Measurements from ENCODE around the gene SRP19. TPM values are rescaled to one million over a fixed set of nuclear protein-coding genes. Genes with fewer than 3 reads are reported as not detected.

SRP19 gene
- total RNA-seq, 1 donor from 2014 or later = 174 TPM

DNA sequence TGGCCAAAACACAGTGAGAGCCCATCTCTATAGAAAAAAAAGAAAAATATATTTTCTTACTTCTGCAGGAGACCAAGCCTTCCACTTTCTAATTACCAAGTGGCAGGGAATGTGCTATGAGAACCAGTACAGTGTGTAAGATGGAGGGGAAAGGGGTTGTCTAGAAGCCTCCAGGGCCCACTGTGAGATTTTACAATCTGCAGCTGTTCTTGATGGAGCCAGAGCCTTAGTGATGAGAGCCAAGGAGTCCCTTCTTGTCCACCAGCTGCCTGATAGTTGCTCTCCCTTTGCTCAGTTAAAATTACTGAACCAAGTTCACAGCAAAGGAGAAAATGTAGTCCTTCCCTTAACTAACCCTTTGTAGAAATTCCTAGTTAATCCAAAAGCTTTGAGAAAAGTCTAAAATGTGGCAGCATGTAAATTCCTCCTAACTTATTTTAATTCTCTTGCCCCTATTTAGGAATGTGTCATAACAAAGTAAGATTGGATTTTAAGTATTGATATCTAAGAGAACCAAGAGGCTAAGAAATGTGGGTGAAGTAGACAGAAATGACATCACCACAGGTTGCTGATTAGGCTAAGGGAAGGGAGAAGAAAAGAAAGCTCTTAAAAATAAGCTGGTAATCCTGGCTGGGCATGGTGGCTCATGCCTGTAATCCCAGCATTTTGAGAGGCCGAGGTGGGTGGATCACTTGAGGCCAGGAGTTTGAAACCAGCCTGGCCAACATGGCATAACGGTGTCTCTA is 19.3 kb downstream of the SRP19 start:
- H3K9me3 Mint-ChIP-seq = no peaks in the 10 kb centered on the region
- H3K36me3 Mint-ChIP-seq = peaks cover 4% of the 10 kb centered on the region
- no peaks in the 10 kb centered on the region for H3K27me3 Mint-ChIP-seq (ENCODE audit: insufficient read depth, low read depth)
- no peak for DNase-seq (ENCODE audit: low spot score)
- H3K9ac ChIP-seq = no peak overlapping the region
- peaks cover 5% of the 10 kb centered on the region for H3K4me1 ChIP-seq
- H3K9me3 ChIP-seq (ENCODE audit: low read depth) = no peaks in the 10 kb centered on the region
- no peaks in the 10 kb centered on the region for H3K36me3 ChIP-seq
- H3K4me1 Mint-ChIP-seq = peaks cover 5% of the 10 kb centered on the region
- H4K20me1 ChIP-seq (ENCODE audit: low read depth) = no peaks in the 10 kb centered on the region
- no peak overlapping the region for H3K4me3 Mint-ChIP-seq
- H3K4me3 ChIP-seq = no peak overlapping the region
- H3K4me2 ChIP-seq = no peak overlapping the region
- H3K27me3 ChIP-seq = no peaks in the 10 kb centered on the region
- TF ChIP-seq, protein P1, sequence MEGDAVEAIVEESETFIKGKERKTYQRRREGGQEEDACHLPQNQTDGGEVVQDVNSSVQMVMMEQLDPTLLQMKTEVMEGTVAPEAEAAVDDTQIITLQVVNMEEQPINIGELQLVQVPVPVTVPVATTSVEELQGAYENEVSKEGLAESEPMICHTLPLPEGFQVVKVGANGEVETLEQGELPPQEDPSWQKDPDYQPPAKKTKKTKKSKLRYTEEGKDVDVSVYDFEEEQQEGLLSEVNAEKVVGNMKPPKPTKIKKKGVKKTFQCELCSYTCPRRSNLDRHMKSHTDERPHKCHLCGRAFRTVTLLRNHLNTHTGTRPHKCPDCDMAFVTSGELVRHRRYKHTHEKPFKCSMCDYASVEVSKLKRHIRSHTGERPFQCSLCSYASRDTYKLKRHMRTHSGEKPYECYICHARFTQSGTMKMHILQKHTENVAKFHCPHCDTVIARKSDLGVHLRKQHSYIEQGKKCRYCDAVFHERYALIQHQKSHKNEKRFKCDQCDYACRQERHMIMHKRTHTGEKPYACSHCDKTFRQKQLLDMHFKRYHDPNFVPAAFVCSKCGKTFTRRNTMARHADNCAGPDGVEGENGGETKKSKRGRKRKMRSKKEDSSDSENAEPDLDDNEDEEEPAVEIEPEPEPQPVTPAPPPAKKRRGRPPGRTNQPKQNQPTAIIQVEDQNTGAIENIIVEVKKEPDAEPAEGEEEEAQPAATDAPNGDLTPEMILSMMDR (IDR thresholded peaks at IDR 0.05) = no peak
- TF ChIP-seq EZH2phosphoT487 (IDR thresholded peaks at IDR 0.05) (no peak), EZH2 (IDR thresholded peaks at IDR 0.05) (no peak)
- H3K27ac Mint-ChIP-seq = no peak overlapping the region
- no peaks in the 10 kb centered on the region for H3K79me2 ChIP-seq (ENCODE audit: low read depth)
- H3K27ac ChIP-seq = no peak overlapping the region
- no peak overlapping the region for H2AFZ ChIP-seq (replicated peaks)
- no peaks in the 10 kb centered on the region for H3F3A ChIP-seq (ENCODE audit: low read depth)

DNA sequence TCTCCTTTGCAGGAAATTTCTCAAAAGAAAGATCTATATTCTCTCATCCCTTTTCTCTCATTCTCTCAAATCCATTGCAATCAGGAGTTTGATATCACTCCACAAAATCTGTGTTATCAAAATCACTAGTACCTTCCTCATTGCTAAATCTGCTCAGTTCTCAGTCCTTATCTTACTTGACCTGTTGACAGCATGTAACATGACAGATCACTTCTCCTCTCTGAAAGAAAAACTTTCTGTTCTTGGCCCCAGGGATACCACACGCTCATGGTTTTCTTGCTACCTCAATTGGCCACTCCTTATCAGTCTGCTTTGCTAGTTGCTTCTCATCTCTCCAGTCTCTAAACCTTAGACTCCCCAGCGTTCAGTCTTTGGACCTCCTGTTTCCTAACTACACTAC is 22.1 kb downstream of the SRP19 start:
- no peak overlapping the region for H3K27ac ChIP-seq
- Mint-ChIP-seq H3K4me3 (no peak overlapping the region), H3K36me3 (peaks cover 17% of the 10 kb centered on the region), H3K27me3 (ENCODE audit: insufficient read depth, low read depth) (no peaks in the 10 kb centered on the region), H3K9me3 (no peaks in the 10 kb centered on the region), H3K4me1 (peaks cover 5% of the 10 kb centered on the region), H3K27ac (no peak overlapping the region)
- no peaks in the 10 kb centered on the region for H3K79me2 ChIP-seq (ENCODE audit: low read depth)
- peaks cover 6% of the 10 kb centered on the region for H3K4me1 ChIP-seq
- no peak overlapping the region for H3K9ac ChIP-seq
- no peaks in the 10 kb centered on the region for H3F3A ChIP-seq (ENCODE audit: low read depth)
- DNase-seq (ENCODE audit: low spot score) = no peak
- H2AFZ ChIP-seq (replicated peaks) = no peak overlapping the region
- no peaks in the 10 kb centered on the region for H4K20me1 ChIP-seq (ENCODE audit: low read depth)
- peaks cover 4% of the 10 kb centered on the region for H3K36me3 ChIP-seq
- H3K4me3 ChIP-seq = no peak overlapping the region
- no peaks in the 10 kb centered on the region for H3K27me3 ChIP-seq
- no peaks in the 10 kb centered on the region for H3K9me3 ChIP-seq (ENCODE audit: low read depth)
- TF ChIP-seq EZH2phosphoT487 (IDR thresholded peaks at IDR 0.05) = no peak
- TF ChIP-seq EZH2 (IDR thresholded peaks at IDR 0.05) = no peak
- TF ChIP-seq, protein P1 (IDR thresholded peaks at IDR 0.05) = no peak
- H3K4me2 ChIP-seq = no peak overlapping the region

DNA sequence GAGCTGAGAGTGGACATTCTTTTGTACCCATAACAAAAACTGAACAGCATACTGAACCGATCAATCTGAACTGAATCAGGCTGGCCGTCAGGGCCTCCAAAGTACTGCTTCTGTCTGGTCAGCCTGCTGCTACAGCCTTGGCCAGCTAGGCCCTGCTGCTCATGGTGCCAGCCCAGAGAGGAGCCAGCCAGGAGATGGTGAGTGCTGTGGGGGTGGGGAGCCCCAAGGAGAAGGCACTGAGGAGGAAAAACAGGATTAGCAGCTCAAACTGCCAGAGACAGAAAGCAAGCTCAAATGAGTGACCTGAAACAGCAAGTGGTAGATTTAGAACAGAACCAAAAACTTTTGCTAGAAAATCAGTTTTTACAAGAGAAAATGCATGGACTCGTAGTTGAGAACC is 23.9 kb downstream of the SRP19 start:
- Histone ChIP-seq H3K4me1 (peaks cover 6% of the 10 kb centered on the region), H3K79me2 (ENCODE audit: low read depth) (no peaks in the 10 kb centered on the region), H3K27ac (no peak overlapping the region), H2AFZ (replicated peaks) (no peak overlapping the region), H4K20me1 (ENCODE audit: low read depth) (no peaks in the 10 kb centered on the region), H3K9ac (no peak overlapping the region), H3F3A (ENCODE audit: low read depth) (no peaks in the 10 kb centered on the region), H3K27me3 (no peaks in the 10 kb centered on the region), H3K4me2 (no peak overlapping the region), H3K4me3 (no peak overlapping the region), H3K9me3 (ENCODE audit: low read depth) (no peaks in the 10 kb centered on the region), H3K36me3 (peaks cover 4% of the 10 kb centered on the region)
- Mint-ChIP-seq H3K9me3 (no peaks in the 10 kb centered on the region), H3K27ac (no peak overlapping the region), H3K4me3 (no peak overlapping the region), H3K27me3 (ENCODE audit: insufficient read depth, low read depth) (no peaks in the 10 kb centered on the region), H3K36me3 (peaks cover 17% of the 10 kb centered on the region), H3K4me1 (peaks cover 5% of the 10 kb centered on the region)
- TF ChIP-seq EZH2phosphoT487 (IDR thresholded peaks at IDR 0.05) (no peak), EZH2 (IDR thresholded peaks at IDR 0.05) (no peak)
- TF ChIP-seq, protein P1 (IDR thresholded peaks at IDR 0.05) = no peak
- DNase-seq (ENCODE audit: low spot score) = peak; percentile 11

Measured in neural progenitor cell (in vitro differentiated cells).